ENCODE data around the gene CNNM2.

CNNM2 gene

DNA sequence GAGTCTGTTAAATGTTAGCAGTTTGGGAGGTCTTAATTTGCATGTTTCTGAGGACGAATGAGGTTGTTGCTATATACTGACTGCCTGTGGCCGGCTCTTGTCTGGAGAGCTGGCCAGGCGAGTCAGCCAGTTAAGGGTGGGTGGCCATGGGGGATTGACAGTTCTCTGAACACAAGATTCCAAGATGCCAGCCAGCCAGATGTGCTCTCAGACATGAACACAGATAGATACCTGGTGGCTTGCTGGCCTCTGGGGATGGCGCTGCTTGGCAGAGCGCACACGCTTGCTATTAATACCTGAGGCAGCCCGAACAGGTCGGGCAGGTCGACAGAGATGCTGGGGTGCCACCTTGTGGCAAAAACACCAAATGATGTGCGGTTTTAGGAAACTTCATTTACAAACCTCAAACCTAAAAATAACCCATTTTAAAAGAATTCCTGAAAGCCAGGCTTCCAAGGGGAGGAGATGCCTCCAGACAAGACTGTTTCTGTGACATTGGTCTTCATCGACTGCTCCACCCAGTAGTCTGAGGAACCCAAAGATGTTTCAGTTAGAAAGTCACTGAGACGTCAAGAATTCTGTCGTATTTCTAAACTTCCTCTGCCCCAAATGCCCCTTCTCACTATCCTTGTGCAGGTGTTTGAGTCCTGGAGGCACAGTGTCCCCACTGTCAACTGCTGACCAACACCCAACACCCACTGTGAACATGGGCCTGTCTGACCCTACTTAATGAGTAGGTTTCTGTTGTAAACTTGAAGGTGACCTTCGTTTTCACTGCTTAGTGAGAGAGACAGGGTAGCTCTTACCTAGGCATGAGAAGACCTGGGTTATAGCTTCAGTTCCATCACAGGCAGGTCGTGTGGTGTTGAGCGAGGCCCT lies 151.6 kb downstream of the CNNM2 start:
- DNase-seq (ENCODE audit: low read depth), result peak; percentile 67
- TF ChIP-seq, protein P1, sequence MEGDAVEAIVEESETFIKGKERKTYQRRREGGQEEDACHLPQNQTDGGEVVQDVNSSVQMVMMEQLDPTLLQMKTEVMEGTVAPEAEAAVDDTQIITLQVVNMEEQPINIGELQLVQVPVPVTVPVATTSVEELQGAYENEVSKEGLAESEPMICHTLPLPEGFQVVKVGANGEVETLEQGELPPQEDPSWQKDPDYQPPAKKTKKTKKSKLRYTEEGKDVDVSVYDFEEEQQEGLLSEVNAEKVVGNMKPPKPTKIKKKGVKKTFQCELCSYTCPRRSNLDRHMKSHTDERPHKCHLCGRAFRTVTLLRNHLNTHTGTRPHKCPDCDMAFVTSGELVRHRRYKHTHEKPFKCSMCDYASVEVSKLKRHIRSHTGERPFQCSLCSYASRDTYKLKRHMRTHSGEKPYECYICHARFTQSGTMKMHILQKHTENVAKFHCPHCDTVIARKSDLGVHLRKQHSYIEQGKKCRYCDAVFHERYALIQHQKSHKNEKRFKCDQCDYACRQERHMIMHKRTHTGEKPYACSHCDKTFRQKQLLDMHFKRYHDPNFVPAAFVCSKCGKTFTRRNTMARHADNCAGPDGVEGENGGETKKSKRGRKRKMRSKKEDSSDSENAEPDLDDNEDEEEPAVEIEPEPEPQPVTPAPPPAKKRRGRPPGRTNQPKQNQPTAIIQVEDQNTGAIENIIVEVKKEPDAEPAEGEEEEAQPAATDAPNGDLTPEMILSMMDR (IDR thresholded peaks at IDR 0.05; ENCODE audit: low read length, missing control alignments), result peak; percentile 64
- no peak overlapping the region for H3K4me3 ChIP-seq (replicated peaks; ENCODE audit: low read depth, low read length)

DNA sequence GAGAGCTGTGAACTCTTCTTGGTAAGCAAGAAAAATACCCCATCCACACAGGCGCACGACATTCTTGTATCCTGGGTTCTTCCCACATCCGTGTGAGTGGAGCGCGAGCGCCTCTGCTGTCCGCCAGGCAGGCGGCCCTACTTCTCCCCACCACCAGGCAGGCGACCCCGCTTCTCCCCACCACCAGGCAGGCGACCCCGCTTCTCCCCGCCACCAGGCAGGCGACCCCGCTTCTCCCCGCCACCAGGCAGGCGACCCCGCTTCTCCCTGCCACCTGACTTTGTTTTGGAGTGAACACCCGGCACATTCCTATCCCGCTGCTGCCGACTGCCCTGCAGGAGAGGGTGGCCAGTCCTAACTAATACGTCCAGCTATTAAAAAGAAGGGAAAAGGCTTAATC lies 154.2 kb downstream of the CNNM2 start:
- DNase-seq (ENCODE audit: low read depth), result no peak
- TF ChIP-seq, protein P1 (IDR thresholded peaks at IDR 0.05; ENCODE audit: low read length, missing control alignments), result no peak
- no peak overlapping the region for H3K4me3 ChIP-seq (replicated peaks; ENCODE audit: low read depth, low read length)

DNA sequence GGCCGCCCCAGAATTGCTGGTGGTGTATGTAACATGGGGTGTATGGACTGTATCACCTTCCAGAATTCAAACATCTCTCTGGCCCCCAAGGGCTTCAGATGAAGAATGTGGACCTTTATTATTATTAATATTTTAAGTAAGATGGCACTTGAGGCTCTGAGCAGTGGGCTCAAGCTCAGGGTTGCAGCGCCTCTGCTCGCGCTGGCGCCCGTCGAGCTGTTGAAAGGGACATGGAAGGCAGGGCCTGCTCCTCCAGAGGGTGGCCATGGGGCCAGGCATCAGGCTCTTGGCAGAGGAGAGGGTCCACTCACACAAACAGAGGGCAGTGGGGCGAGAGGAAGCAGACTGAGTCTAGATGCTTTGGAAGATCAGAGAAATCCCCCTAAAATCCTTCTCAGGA lies 154.8 kb downstream of the CNNM2 start:
- no peak overlapping the region for H3K4me3 ChIP-seq (replicated peaks; ENCODE audit: low read depth, low read length)
- no peak for DNase-seq (ENCODE audit: low read depth)
- TF ChIP-seq, protein P1 (IDR thresholded peaks at IDR 0.05; ENCODE audit: low read length, missing control alignments), result no peak

DNA sequence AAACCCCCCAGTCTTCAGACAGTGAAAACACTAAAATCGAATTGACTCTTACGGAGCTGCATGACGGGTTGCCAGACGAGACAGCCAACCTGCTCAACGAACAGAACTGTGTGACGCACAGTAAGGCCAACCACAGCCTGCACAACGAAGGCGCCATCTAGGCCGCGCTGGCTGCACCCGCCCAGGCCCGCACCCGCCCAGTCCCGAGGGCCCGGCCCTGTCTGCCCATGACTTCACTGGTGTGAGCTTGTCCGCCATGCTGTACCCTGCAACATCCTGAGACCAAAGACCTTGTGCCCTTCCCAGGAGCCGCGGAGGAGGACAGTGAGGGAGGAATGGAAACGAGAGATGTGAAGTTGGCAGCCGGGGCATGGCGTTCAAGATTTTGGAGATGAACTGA lies 158.9 kb downstream of the CNNM2 start:
- DNase-seq (ENCODE audit: low read depth), result no peak
- TF ChIP-seq, protein P1 (IDR thresholded peaks at IDR 0.05; ENCODE audit: low read length, missing control alignments), result no peak
- H3K4me3 ChIP-seq (replicated peaks; ENCODE audit: low read depth, low read length), result no peak overlapping the region

DNA sequence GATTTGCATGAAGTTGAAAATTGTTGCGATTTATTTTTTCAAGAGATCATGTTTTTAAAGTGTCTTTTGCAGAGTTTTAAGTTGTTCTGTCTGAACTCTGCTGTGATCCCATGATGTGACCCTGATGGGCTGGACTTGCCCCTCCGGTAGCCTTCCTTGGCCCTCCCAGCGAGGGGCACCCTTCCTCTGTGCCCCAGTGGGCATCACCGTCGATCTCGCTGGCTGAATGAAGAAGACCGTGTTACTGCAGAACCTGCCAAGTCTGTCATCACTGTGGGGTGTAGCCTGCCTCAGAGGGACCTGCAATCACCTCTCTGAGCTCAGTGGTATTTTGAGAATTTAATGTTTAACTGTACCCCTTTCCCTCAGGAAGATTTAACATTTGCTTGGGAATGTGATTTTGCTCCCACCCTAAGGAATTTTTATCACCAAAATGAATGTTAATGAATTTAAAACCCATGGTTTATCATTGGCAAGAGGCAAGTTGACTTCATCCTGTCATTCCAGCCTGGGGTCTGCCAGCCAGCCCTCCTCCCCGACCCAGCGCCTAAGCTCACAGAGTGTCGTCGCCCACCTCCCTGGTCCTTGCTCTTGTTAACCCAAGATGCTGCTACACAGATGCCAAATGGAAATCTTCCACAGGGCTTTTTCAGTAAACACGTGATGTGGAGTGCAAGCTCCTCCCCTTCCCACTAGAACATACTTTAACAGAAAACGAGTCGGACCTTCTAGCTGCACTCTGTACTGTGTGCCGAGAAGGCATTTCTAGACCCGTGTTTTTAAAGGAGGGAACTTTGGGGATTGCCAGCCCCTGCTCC lies 159.6 kb downstream of the CNNM2 start:
- TF ChIP-seq, protein P1 (IDR thresholded peaks at IDR 0.05; ENCODE audit: low read length, missing control alignments), result no peak

DNA sequence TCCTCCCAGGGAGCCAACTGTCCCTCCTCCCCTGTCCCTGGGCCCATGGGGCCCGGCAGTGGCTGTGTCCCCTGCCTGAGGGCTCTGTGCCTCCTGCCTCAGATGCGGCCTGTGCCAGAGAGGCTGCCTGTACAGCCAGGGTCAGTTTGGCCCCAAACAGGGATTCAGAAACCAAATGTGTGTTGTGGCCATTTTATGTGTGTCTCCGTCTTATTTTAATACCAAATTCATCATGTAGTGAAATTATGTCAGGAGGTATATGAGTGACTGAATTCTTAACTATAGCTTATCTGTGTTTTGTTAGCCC lies 160.2 kb downstream of the CNNM2 start:
- H3K4me3 ChIP-seq (replicated peaks; ENCODE audit: low read depth, low read length), result no peak overlapping the region
- TF ChIP-seq, protein P1 (IDR thresholded peaks at IDR 0.05; ENCODE audit: low read length, missing control alignments), result no peak
- DNase-seq (ENCODE audit: low read depth), result no peak

More for the DNA sequence above, 159.6 kb downstream of the CNNM2 start:
- no peak overlapping the region for H3K4me3 ChIP-seq (replicated peaks; ENCODE audit: low read depth, low read length)
- DNase-seq (ENCODE audit: low read depth), result no peak
